Trophoblast cell (in vitro differentiated cells and primary cell): Measurements from ENCODE around the gene POC1A.
A peak's percentile ranks its signal among the peaks of the same experiment; 100 is the strongest.

Experiments
- DNase-seq, 2 donors: peaks; one replicate each; pipeline ENCODE4 v3.0.0-alpha.2; 2016
- H2AFZ ChIP-seq: 2 replicates; pipeline ENCODE4 v1.6.1; 2013; ENCODE audit warnings: low read length, moderate library complexity, mild to moderate bottlenecking; ENCODE audit not compliant: insufficient read depth, poor library complexity
- H2AK5ac ChIP-seq: 2 replicates; pipeline ENCODE4 v1.6.1; 2013; ENCODE audit warnings: mild to moderate bottlenecking, low read length
- H2BK120ac ChIP-seq: 2 replicates; pipeline ENCODE4 v1.6.1; 2013; ENCODE audit warnings: low read length, mild to moderate bottlenecking, moderate library complexity; ENCODE audit not compliant: insufficient read depth, poor library complexity
- H2BK12ac ChIP-seq: 2 replicates; pipeline ENCODE4 v1.6.1; 2013; ENCODE audit warnings: mild to moderate bottlenecking, low read length, moderate library complexity
- H2BK5ac ChIP-seq: 2 replicates; pipeline ENCODE4 v1.6.1; 2013; ENCODE audit warnings: low read length, low read depth, moderate library complexity, mild to moderate bottlenecking; ENCODE audit not compliant: poor library complexity
- H3K14ac ChIP-seq: 2 replicates; pipeline ENCODE4 v1.6.1; 2013; ENCODE audit warnings: mild to moderate bottlenecking, low read length
- H3K18ac ChIP-seq: 2 replicates; pipeline ENCODE4 v1.6.1; 2013; ENCODE audit warnings: mild to moderate bottlenecking, low read length
- H3K23ac ChIP-seq: 2 replicates; pipeline ENCODE4 v1.6.1; 2013; ENCODE audit warnings: low read length
- H3K27ac ChIP-seq: 2 replicates; pipeline ENCODE4 v1.5.1; 2013; ENCODE audit warnings: low read depth, mild to moderate bottlenecking, inconsistent platforms, low read length, moderate library complexity
- H3K27me3 ChIP-seq: 2 replicates; pipeline ENCODE4 v1.6.1; 2013; ENCODE audit warnings: inconsistent platforms, mild to moderate bottlenecking, low read length, moderate library complexity; ENCODE audit not compliant: insufficient read depth
- H3K36me3 ChIP-seq, 2 experiments: 1 replicate in 1 of 2; 2 replicates in 1 of 2; pipeline ENCODE4 v1.6.1; 2013; ENCODE audit warnings: low read length in 2 of 2, mild to moderate bottlenecking in 2 of 2, moderate library complexity in 1 of 2; ENCODE audit not compliant: insufficient read depth in 2 of 2, control insufficient read depth in 1 of 2
- H3K4ac ChIP-seq: 2 replicates; pipeline ENCODE4 v1.6.1; 2013; ENCODE audit warnings: low read depth, mild to moderate bottlenecking, low read length, moderate library complexity
- H3K4me1 ChIP-seq, 2 experiments: 1 replicate in 1 of 2; 2 replicates in 1 of 2; pipeline ENCODE4 v1.6.1; 2013; ENCODE audit warnings: low read length in 2 of 2, mild to moderate bottlenecking in 2 of 2, moderate library complexity in 1 of 2; ENCODE audit not compliant: insufficient read depth in 2 of 2, control insufficient read depth in 1 of 2
- H3K4me2 ChIP-seq: 2 replicates; pipeline ENCODE4 v1.6.1; 2013; ENCODE audit warnings: inconsistent platforms, mild to moderate bottlenecking, low read length, moderate library complexity
- H3K4me3 ChIP-seq: 2 replicates; pipeline ENCODE4 v1.5.1; 2013; ENCODE audit warnings: mild to moderate bottlenecking, low read depth, low read length, inconsistent platforms
- H3K79me1 ChIP-seq: one replicate; pipeline ENCODE4 v1.6.1; 2013; ENCODE audit warnings: low read length
- H3K79me2 ChIP-seq: 2 replicates; pipeline ENCODE4 v1.6.1; 2013; ENCODE audit warnings: low read length, mild to moderate bottlenecking; ENCODE audit not compliant: control insufficient read depth, insufficient read depth, poor library complexity
- H3K9ac ChIP-seq: 2 replicates; pipeline ENCODE4 v1.6.1; 2013; ENCODE audit warnings: mild to moderate bottlenecking, low read length
- H3K9me3 ChIP-seq: 2 replicates; pipeline ENCODE4 v1.6.1; 2013; ENCODE audit warnings: low read depth, mild to moderate bottlenecking, control low read depth, inconsistent platforms, low read length; ENCODE audit not compliant: insufficient read depth
- H4K12ac ChIP-seq: 2 replicates; pipeline ENCODE4 v1.6.1; 2013; ENCODE audit warnings: low read depth, mild to moderate bottlenecking, low read length, moderate library complexity
- H4K8ac ChIP-seq: 2 replicates; pipeline ENCODE4 v1.6.1; 2013; ENCODE audit warnings: low read depth, mild to moderate bottlenecking, low read length, moderate library complexity
- H4K91ac ChIP-seq: one replicate; pipeline ENCODE4 v1.6.1; 2013; ENCODE audit warnings: low read depth, mild to moderate bottlenecking, low read length, moderate library complexity
- whole genome bisulfite sequencing: extraction: QIAGEN DNeasy Blood & Tissue Kit; methylation state at CpG from one replicate; pipeline ENCODE4 v1.1.7; 2013; ENCODE audit warnings: missing lambda C conversion rate; ENCODE audit not compliant: insufficient read length, insufficient coverage; ENCODE audit errors: extremely low coverage; 5-methylcytosine and 5-hydroxymethylcytosine counted together

POC1A gene

GRCh38 chr3:52050571-52050970 lies 103.7 kb downstream of the POC1A start:
- H3K36me3 ChIP-seq = peaks cover 32 to 33% of the 10 kb centered on the region in 2 experiments
- no peak overlapping the region for H4K91ac ChIP-seq

GRCh38 chr3:52049503-52049902 lies 104.7 kb downstream of the POC1A start:
- DNase-seq = no peak
- H3K36me3 ChIP-seq = peaks cover 32 to 33% of the 10 kb centered on the region in 2 experiments
- no CpG with 5 or more reads among the region's 2 CpGs for WGBS

More at GRCh38 chr3:52050571-52050970, 103.7 kb downstream of the POC1A start:
- Histone ChIP-seq H3K4me2 (no peak overlapping the region), H3K4ac (no peak overlapping the region), H3K9ac (no peak overlapping the region), H3K9me3 (no peaks in the 10 kb centered on the region), H3K79me1 (peaks cover 20% of the 10 kb centered on the region), H3K27ac (no peak overlapping the region), H2BK5ac (no peak overlapping the region), H4K12ac (no peak overlapping the region), H3K18ac (no peak overlapping the region), H3K79me2 (peaks cover 1% of the 10 kb centered on the region), H2BK120ac (no peak overlapping the region), H3K4me3 (no peak overlapping the region), H4K8ac (no peak overlapping the region), H3K23ac (no peak overlapping the region), H3K14ac (no peak overlapping the region), H2BK12ac (no peak overlapping the region), H2AK5ac (no peak overlapping the region), H3K4me1 (peaks cover 35 to 36% of the 10 kb centered on the region in 2 experiments), H2AFZ (no peak overlapping the region), H3K27me3 (no peaks in the 10 kb centered on the region)
- no CpG with 5 or more reads among the region's 21 CpGs for WGBS
- DNase-seq = no peak

GRCh38 chr3:52047295-52047960 lies 106.8 kb downstream of the POC1A start:
- peak overlapping the region; percentile 40 for H2AFZ ChIP-seq
- H3K4ac ChIP-seq = peak overlapping the region; percentile 53
- H2BK120ac ChIP-seq = peak overlapping the region; percentile 85
- H4K12ac ChIP-seq = peak overlapping the region; percentile 27
- H3K23ac ChIP-seq = no peak overlapping the region
- H3K9me3 ChIP-seq = no peaks in the 10 kb centered on the region
- peak overlapping the region; percentile 50 for H3K14ac ChIP-seq
- peak overlapping the region; percentile 96 for H2AK5ac ChIP-seq
- peak overlapping the region; percentile 22 for H3K27ac ChIP-seq
- peak overlapping the region; percentile 85 for H2BK12ac ChIP-seq
- no peak overlapping the region for H3K9ac ChIP-seq
- H3K36me3 ChIP-seq = peaks cover 23 to 26% of the 10 kb centered on the region in 2 experiments
- peaks cover 23 to 25% of the 10 kb centered on the region in 2 experiments for H3K4me1 ChIP-seq
- H3K18ac ChIP-seq = peak overlapping the region; percentile 72
- peak overlapping the region; percentile 94 for H4K91ac ChIP-seq
- H3K79me1 ChIP-seq = peaks cover 19% of the 10 kb centered on the region
- no peak for DNase-seq
- WGBS = no CpG with 5 or more reads among the region's 20 CpGs
- H2BK5ac ChIP-seq = peak overlapping the region; percentile 80
- H3K79me2 ChIP-seq = peaks cover 1% of the 10 kb centered on the region
- H3K4me3 ChIP-seq = no peak overlapping the region
- H3K27me3 ChIP-seq = no peaks in the 10 kb centered on the region
- no peak overlapping the region for H3K4me2 ChIP-seq
- H4K8ac ChIP-seq = peak overlapping the region; percentile 55

More at GRCh38 chr3:52049503-52049902, 104.7 kb downstream of the POC1A start:
- H3K4me1 ChIP-seq = peaks cover 32 to 34% of the 10 kb centered on the region in 2 experiments
- H3K23ac ChIP-seq = no peak overlapping the region
- no peak overlapping the region for H2BK5ac ChIP-seq
- H2AFZ ChIP-seq = no peak overlapping the region
- no peak overlapping the region for H3K18ac ChIP-seq
- H3K27ac ChIP-seq = no peak overlapping the region
- H3K79me2 ChIP-seq = peaks cover 1% of the 10 kb centered on the region
- H4K12ac ChIP-seq = no peak overlapping the region
- no peaks in the 10 kb centered on the region for H3K9me3 ChIP-seq
- H3K27me3 ChIP-seq = no peaks in the 10 kb centered on the region
- H3K4ac ChIP-seq = no peak overlapping the region
- no peak overlapping the region for H4K91ac ChIP-seq
- H3K9ac ChIP-seq = no peak overlapping the region
- H3K4me3 ChIP-seq = no peak overlapping the region
- H3K79me1 ChIP-seq = peaks cover 21% of the 10 kb centered on the region
- H2BK120ac ChIP-seq = no peak overlapping the region
- no peak overlapping the region for H2BK12ac ChIP-seq
- no peak overlapping the region for H3K4me2 ChIP-seq
- H3K14ac ChIP-seq = no peak overlapping the region
- no peak overlapping the region for H4K8ac ChIP-seq
- no peak overlapping the region for H2AK5ac ChIP-seq

GRCh38 chr3:52046902-52047239 lies 107.4 kb downstream of the POC1A start:
- peaks cover 19% of the 10 kb centered on the region for H3K79me1 ChIP-seq
- H3K79me2 ChIP-seq = peaks cover 1% of the 10 kb centered on the region
- H2BK12ac ChIP-seq = peak overlapping the region; percentile 85
- peaks cover 19 to 23% of the 10 kb centered on the region in 2 experiments for H3K4me1 ChIP-seq
- DNase-seq = no peak
- H3K4me3 ChIP-seq = no peak overlapping the region
- H3K23ac ChIP-seq = no peak overlapping the region
- H3K18ac ChIP-seq = peak overlapping the region; percentile 72
- H3K9me3 ChIP-seq = no peaks in the 10 kb centered on the region
- H3K4ac ChIP-seq = peak overlapping the region; percentile 53
- H3K27me3 ChIP-seq = no peaks in the 10 kb centered on the region
- H4K8ac ChIP-seq = peak overlapping the region; percentile 55
- H2AFZ ChIP-seq = peak overlapping the region; percentile 40
- peak overlapping the region; percentile 80 for H2BK5ac ChIP-seq
- H3K9ac ChIP-seq = no peak overlapping the region
- peak overlapping the region; percentile 96 for H2AK5ac ChIP-seq
- H3K36me3 ChIP-seq = peaks cover 19 to 22% of the 10 kb centered on the region in 2 experiments
- H3K14ac ChIP-seq = peak overlapping the region; percentile 50
- peak overlapping the region; percentile 48 for H4K12ac ChIP-seq
- H2BK120ac ChIP-seq = peak overlapping the region; percentile 85
- peak overlapping the region; percentile 94 for H4K91ac ChIP-seq
- no CpG with 5 or more reads among the region's 7 CpGs for WGBS
- H3K4me2 ChIP-seq = no peak overlapping the region
- peak overlapping the region; percentile 22 for H3K27ac ChIP-seq
